ENCODE data around the gene MAMDC2.
A peak's percentile ranks its signal among the peaks of the same experiment; 100 is the strongest.

The MAMDC2 gene

DNA sequence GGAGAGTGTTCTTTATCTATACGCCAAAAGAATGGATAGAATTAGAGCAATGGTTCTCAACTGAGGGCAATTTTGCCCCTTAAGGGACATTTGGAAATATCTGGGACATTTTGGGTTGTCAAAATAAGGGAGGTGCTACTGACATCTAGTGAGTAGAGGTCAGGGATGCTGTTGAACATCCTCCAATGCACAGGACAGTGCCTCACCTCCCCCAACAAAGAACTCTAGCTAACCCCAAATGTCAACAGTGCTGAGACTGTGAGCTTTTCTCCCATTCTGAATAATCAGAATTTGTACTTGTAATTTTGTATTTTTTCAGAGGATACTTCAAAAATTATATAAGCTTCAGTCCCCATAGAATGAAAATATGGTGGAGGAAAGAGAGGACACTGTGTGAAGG lies 206.6 kb downstream of the MAMDC2 start:
- H3K36me3 ChIP-seq (replicated peaks) = no peaks in the 10 kb centered on the region
- no peak for DNase-seq (ENCODE audit: low spot score in 2 of 2)
- H3K9me3 ChIP-seq = no peaks in the 10 kb centered on the region
- H3K4me3 ChIP-seq = no peak overlapping the region
- H3K4me1 ChIP-seq = peaks cover 16% of the 10 kb centered on the region
- no peaks in the 10 kb centered on the region for H3K27me3 ChIP-seq (ENCODE audit: low read depth)
- in situ Hi-C loops (cut with MboI; ENCODE audit: low sequenced_read_pairs) = no loop called here

- no peak for DNase-seq (ENCODE audit: low spot score in 2 of 2)
- Histone ChIP-seq H3K36me3 (replicated peaks) (0 out of 2 replicates have a peak, but pooled peaks cover 6% of the 10 kb centered on the region), H3K4me1 (peaks cover 48% of the 10 kb centered on the region), H3K9me3 (no peaks in the 10 kb centered on the region), H3K4me3 (peak overlapping the region; percentile 81), H3K27me3 (ENCODE audit: low read depth) (no peaks in the 10 kb centered on the region)
- in situ Hi-C loops (cut with MboI; ENCODE audit: low sequenced_read_pairs) = no loop called here
Measured at GRCh38 chr9:70255486-70255885, 211.8 kb downstream of the MAMDC2 start.

GRCh38 chr9:70256123-70256551 lies 212.5 kb downstream of the MAMDC2 start:
- DNase-seq (ENCODE audit: low spot score in 2 of 2) = peak; percentile 52 to 56
- in situ Hi-C loops (cut with MboI; ENCODE audit: low sequenced_read_pairs) = no loop called here

GRCh38 chr9:70257502-70257901 lies 213.9 kb downstream of the MAMDC2 start:
- peaks cover 55% of the 10 kb centered on the region for H3K4me1 ChIP-seq
- no peak for DNase-seq (ENCODE audit: low spot score in 2 of 2)
- H3K27me3 ChIP-seq (ENCODE audit: low read depth) = no peaks in the 10 kb centered on the region
- 0 out of 2 replicates have a peak, but pooled peaks cover 13% of the 10 kb centered on the region for H3K36me3 ChIP-seq (replicated peaks)
- peak overlapping the region; percentile 81 for H3K4me3 ChIP-seq
- no peaks in the 10 kb centered on the region for H3K9me3 ChIP-seq
- in situ Hi-C loops (cut with MboI; ENCODE audit: low sequenced_read_pairs) = no loop called here

More at GRCh38 chr9:70256123-70256551, 212.5 kb downstream of the MAMDC2 start:
- peak overlapping the region; percentile 81 for H3K4me3 ChIP-seq
- H3K27me3 ChIP-seq (ENCODE audit: low read depth) = no peaks in the 10 kb centered on the region
- no peaks in the 10 kb centered on the region for H3K9me3 ChIP-seq
- peaks cover 51% of the 10 kb centered on the region for H3K4me1 ChIP-seq
- H3K36me3 ChIP-seq (replicated peaks) = 0 out of 2 replicates have a peak, but pooled peaks cover 12% of the 10 kb centered on the region

DNA sequence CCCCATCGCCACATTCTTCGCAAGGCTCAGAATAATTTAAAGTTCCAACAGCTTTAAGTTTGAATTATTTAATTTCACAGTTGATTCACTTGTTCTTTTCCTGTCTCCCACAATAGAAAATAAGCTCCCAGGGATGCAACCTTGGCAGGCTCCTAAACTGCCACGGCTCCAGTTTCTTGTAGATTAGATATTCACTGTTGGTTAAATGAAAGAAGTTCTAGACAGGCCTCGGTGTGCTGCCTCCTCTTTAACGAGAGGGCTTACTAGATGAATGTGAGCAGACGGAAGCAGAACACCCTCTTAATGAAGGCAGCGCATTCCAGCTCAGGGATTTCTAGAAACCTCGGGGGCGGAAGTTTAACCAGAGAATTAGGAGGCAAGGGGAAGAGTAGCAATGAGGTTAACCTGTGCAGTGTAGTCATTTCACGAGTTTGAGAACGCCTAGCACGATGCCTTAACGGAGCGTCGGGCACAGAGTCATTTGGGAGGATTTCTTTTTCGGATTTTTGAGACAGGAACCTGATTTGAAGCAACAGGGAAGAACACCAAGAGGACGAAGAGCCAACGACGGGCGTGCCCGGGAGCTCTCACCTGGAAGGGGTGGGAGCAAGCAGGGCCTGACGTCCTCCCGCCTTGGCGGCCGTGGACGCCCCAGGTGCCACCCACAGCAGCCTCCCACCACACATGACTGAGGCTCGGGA lies 214.5 kb downstream of the MAMDC2 start:
- no peaks in the 10 kb centered on the region for H3K27me3 ChIP-seq (ENCODE audit: low read depth)
- in situ Hi-C loops (cut with MboI; ENCODE audit: low sequenced_read_pairs) = no loop called here
- peak overlapping the region; percentile 81 for H3K4me3 ChIP-seq
- 0 out of 2 replicates have a peak, but pooled peaks cover 13% of the 10 kb centered on the region for H3K36me3 ChIP-seq (replicated peaks)
- peak; percentile 55 to 61 for DNase-seq (ENCODE audit: low spot score in 2 of 2)
- no peaks in the 10 kb centered on the region for H3K9me3 ChIP-seq
- H3K4me1 ChIP-seq = peaks cover 55% of the 10 kb centered on the region

GRCh38 chr9:70258692-70259511 lies 215.3 kb downstream of the MAMDC2 start, which contains the start of gene SMC5:
Gene SMC5, plus strand, starts transcription at chr9:70258978. Its CDS starts 101 bp downstream, at chr9:70259079.
- in situ Hi-C loops (cut with MboI; ENCODE audit: low sequenced_read_pairs) = no loop called here
- H3K9me3 ChIP-seq = no peaks in the 10 kb centered on the region
- no peaks in the 10 kb centered on the region for H3K27me3 ChIP-seq (ENCODE audit: low read depth)
- DNase-seq (ENCODE audit: low spot score in 2 of 2) = peak; percentile 86 to 91
- peaks cover 13% of the 10 kb centered on the region; the same call in 1 of the 2 replicates for H3K36me3 ChIP-seq (replicated peaks)
- peaks cover 60% of the 10 kb centered on the region for H3K4me1 ChIP-seq
- H3K4me3 ChIP-seq = peak within 1 kb of the TSS; percentile 81

GRCh38 chr9:70259512-70259802 lies 215.8 kb downstream of the MAMDC2 start:
- H3K36me3 ChIP-seq (replicated peaks) = peaks cover 15% of the 10 kb centered on the region
- in situ Hi-C loops (cut with MboI; ENCODE audit: low sequenced_read_pairs) = no loop called here
- H3K27me3 ChIP-seq (ENCODE audit: low read depth) = no peaks in the 10 kb centered on the region
- DNase-seq (ENCODE audit: low spot score in 2 of 2) = no peak
- H3K4me1 ChIP-seq = peaks cover 59% of the 10 kb centered on the region
- H3K9me3 ChIP-seq = no peaks in the 10 kb centered on the region
- peak overlapping the region; percentile 81 for H3K4me3 ChIP-seq

- H3K4me3 ChIP-seq = peak overlapping the region; percentile 81
- H3K4me1 ChIP-seq = peaks cover 55% of the 10 kb centered on the region
- in situ Hi-C loops (cut with MboI; ENCODE audit: low sequenced_read_pairs) = no loop called here
- H3K9me3 ChIP-seq = no peaks in the 10 kb centered on the region
- DNase-seq (ENCODE audit: low spot score in 2 of 2) = peak in 1 of 2 experiments; percentile 40
- peaks cover 21% of the 10 kb centered on the region for H3K36me3 ChIP-seq (replicated peaks)
- H3K27me3 ChIP-seq (ENCODE audit: low read depth) = no peaks in the 10 kb centered on the region
Measured at GRCh38 chr9:70260007-70260443, 216.4 kb downstream of the MAMDC2 start.

- Histone ChIP-seq H3K9me3 (no peaks in the 10 kb centered on the region), H3K4me1 (peaks cover 50% of the 10 kb centered on the region), H3K4me3 (peak overlapping the region; percentile 81)
Measured at GRCh38 chr9:70260606-70261005, 217.0 kb downstream of the MAMDC2 start.

GRCh38 chr9:70261131-70261870 lies 217.7 kb downstream of the MAMDC2 start:
- no peaks in the 10 kb centered on the region for H3K27me3 ChIP-seq (ENCODE audit: low read depth)
- peaks cover 34% of the 10 kb centered on the region for H3K36me3 ChIP-seq (replicated peaks)
- H3K9me3 ChIP-seq = no peaks in the 10 kb centered on the region
- H3K4me1 ChIP-seq = peaks cover 46% of the 10 kb centered on the region
- in situ Hi-C loops (cut with MboI; ENCODE audit: low sequenced_read_pairs) = no loop called here
- no peak overlapping the region for H3K4me3 ChIP-seq
- DNase-seq (ENCODE audit: low spot score in 2 of 2) = no peak

More at GRCh38 chr9:70260606-70261005, 217.0 kb downstream of the MAMDC2 start:
- in situ Hi-C loops (cut with MboI; ENCODE audit: low sequenced_read_pairs) = no loop called here
- peaks cover 27% of the 10 kb centered on the region for H3K36me3 ChIP-seq (replicated peaks)
- no peaks in the 10 kb centered on the region for H3K27me3 ChIP-seq (ENCODE audit: low read depth)
- DNase-seq (ENCODE audit: low spot score in 2 of 2) = no peak

GRCh38 chr9:70262366-70262765 lies 218.7 kb downstream of the MAMDC2 start:
- no peaks in the 10 kb centered on the region for H3K27me3 ChIP-seq (ENCODE audit: low read depth)
- H3K4me3 ChIP-seq = no peak overlapping the region
- no peak for DNase-seq (ENCODE audit: low spot score in 2 of 2)
- peaks cover 35% of the 10 kb centered on the region for H3K4me1 ChIP-seq
- peaks cover 43% of the 10 kb centered on the region for H3K36me3 ChIP-seq (replicated peaks)
- no peaks in the 10 kb centered on the region for H3K9me3 ChIP-seq
- in situ Hi-C loops (cut with MboI; ENCODE audit: low sequenced_read_pairs) = no loop called here

DNA sequence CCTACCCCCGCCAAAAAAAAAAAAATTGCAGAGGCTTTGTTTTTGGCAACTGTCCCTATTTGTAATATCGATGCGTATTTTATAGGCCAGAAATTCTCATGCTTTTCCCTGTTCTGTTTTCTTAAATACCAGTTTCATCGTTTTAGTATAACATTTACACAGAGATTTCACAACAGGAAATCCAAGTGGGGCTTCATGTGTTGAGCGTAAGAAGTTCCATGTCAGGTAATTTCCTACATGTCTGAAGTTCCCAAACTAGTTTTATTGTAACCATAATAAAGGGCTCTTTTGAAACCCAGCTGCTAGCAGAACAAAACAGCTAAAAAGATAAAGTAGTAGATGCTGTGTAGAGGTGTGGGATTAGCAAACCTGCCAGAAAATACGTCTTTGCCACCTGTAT lies 219.3 kb downstream of the MAMDC2 start:
- DNase-seq (ENCODE audit: low spot score in 2 of 2) = no peak
- in situ Hi-C loops (cut with MboI; ENCODE audit: low sequenced_read_pairs) = no loop called here
- peaks cover 29% of the 10 kb centered on the region for H3K4me1 ChIP-seq

DNA sequence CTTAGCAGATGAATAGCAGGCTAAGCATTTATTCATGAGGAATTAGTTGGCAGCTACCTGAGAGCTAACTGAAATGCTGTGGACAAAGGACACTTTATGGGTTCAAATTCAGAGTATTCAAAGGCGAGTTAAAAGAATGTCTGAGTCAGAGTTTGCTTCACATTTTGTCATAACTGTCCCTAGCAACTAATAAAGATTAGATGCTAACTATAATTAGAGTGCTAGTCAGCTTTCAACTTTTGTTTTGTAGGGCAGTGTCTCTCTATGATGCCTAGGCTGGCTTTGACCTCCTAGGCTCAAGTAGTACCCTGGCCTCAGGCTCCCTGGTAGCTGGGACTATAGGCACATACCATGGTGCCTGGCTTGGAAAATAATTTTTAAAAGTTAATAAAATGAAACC lies 219.8 kb downstream of the MAMDC2 start:
- Histone ChIP-seq H3K4me3 (no peak overlapping the region), H3K27me3 (ENCODE audit: low read depth) (no peaks in the 10 kb centered on the region), H3K9me3 (no peaks in the 10 kb centered on the region), H3K4me1 (peaks cover 24% of the 10 kb centered on the region), H3K36me3 (replicated peaks) (peaks cover 47% of the 10 kb centered on the region)
- in situ Hi-C loops (cut with MboI; ENCODE audit: low sequenced_read_pairs) = no loop called here
- peak; percentile 54 to 85 for DNase-seq (ENCODE audit: low spot score in 2 of 2)

More for the DNA sequence above, 219.3 kb downstream of the MAMDC2 start:
- Histone ChIP-seq H3K9me3 (no peaks in the 10 kb centered on the region), H3K27me3 (ENCODE audit: low read depth) (no peaks in the 10 kb centered on the region), H3K4me3 (no peak overlapping the region), H3K36me3 (replicated peaks) (peaks cover 47% of the 10 kb centered on the region)
